K562 (cell line): ENCODE data around the gene MYO15A. TPM values are rescaled to one million over a fixed set of nuclear protein-coding genes. Genes with fewer than 3 reads are reported as not detected.

ENCODE experiments used
- ATAC-seq: fragments of 200-7000 bp; cut with Tn5 transposase; 3 replicates; pipeline ENCODE4 v1.9.1; 2020; ENCODE audit warnings: moderate library complexity
- BruUV-seq: library from RNA; stranded (reverse); fragments of 400-500 nt; replicated peaks from 2 replicates; lab custom pipeline; 2021; lab: Mats Ljungman, UMichigan
- CTCF ChIA-PET: fragments of 300-600 bp; formaldehyde crosslinking; extraction: SDS; loops from one replicate; lab custom pipeline; 2021; ENCODE audit warnings: low intra/inter-chr PET ratio; lab: Yijun Ruan, JAX
- POLR2A ChIA-PET: fragments of 300-600, 350-650 bp; sonication (Branson Sonifier 250); formaldehyde crosslinking; extraction: SDS; loops from one replicate; lab custom pipeline; 2021; ENCODE audit warnings: antibody characterized with exemption, inconsistent platforms; lab: Yijun Ruan, JAX
- DNase-seq, 4 experiments: peaks; one replicate each; pipeline versions ENCODE4 v3.0.0 to v3.0.0-alpha.2; 2011 to 2018; ENCODE audit warnings: low spot score in 3 of 4, mixed read lengths in 3 of 4; ENCODE audit errors: extremely low read depth in 1 of 4
- FAIRE-seq: peaks from 2 replicates; lab custom pipeline; 2011; peaks lifted over from hg19 to GRCh38; lab: Jason Lieb, UNC
- H2AFZ ChIP-seq: 2 replicates; pipeline ENCODE4 v1.6.0; 2011; ENCODE audit warnings: low read depth, low read length, control low read depth, inconsistent platforms
- H3K27ac ChIP-seq: fragments of 200-600 bp; 3 replicates; pipeline ENCODE4 v1.8.0; 2011; ENCODE audit warnings: low read depth, mild to moderate bottlenecking, control low read depth, inconsistent platforms, low read length, moderate library complexity, mixed read lengths; ENCODE audit errors: extremely low read depth
- H3K27me3 ChIP-seq, 2 experiments: fragments of 300-600 bp in 1 of 2; 2 replicates in 1 of 2; 3 replicates in 1 of 2; pipeline versions ENCODE4 v1.6.0 to v1.8.0; 2011; ENCODE audit warnings: inconsistent platforms in 2 of 2, low read length in 2 of 2, mild to moderate bottlenecking in 1 of 2, mixed read lengths in 1 of 2, moderate library complexity in 1 of 2; ENCODE audit not compliant: control insufficient read depth in 2 of 2, insufficient read depth in 2 of 2
- H3K36me3 ChIP-seq: fragments of 300-600 bp; 3 replicates; pipeline ENCODE4 v1.8.0; 2011; ENCODE audit warnings: mild to moderate bottlenecking, low read length, inconsistent platforms; ENCODE audit not compliant: control insufficient read depth, insufficient read depth
- H3K4me1 ChIP-seq, 2 experiments: fragments of 200-600 bp in 1 of 2; replicated peaks in 1 of 2; 2 replicates in 1 of 2; 3 replicates in 1 of 2; pipeline versions ENCODE4 v1.5.1 to v1.8.0; 2011; ENCODE audit warnings: inconsistent platforms in 2 of 2, low read length in 2 of 2, mild to moderate bottlenecking in 1 of 2, mixed read lengths in 1 of 2, moderate library complexity in 1 of 2; ENCODE audit not compliant: control insufficient read depth in 2 of 2, insufficient read depth in 2 of 2
- H3K4me2 ChIP-seq: 2 replicates; pipeline ENCODE4 v1.6.1; 2011; ENCODE audit warnings: low read length, control low read depth, inconsistent platforms, mixed read lengths; ENCODE audit not compliant: insufficient read depth
- H3K4me3 ChIP-seq: fragments of 200-600 bp; sonication (generic), shearing (Covaris generic); 2 replicates; pipeline ENCODE4 v1.5.1; 2016; ENCODE audit warnings: control low read depth, inconsistent platforms
- H3K79me2 ChIP-seq: fragments of 200-600 bp; 3 replicates; pipeline ENCODE4 v1.8.0; 2011; ENCODE audit warnings: low read length, inconsistent platforms; ENCODE audit not compliant: control insufficient read depth, insufficient read depth
- H3K9ac ChIP-seq, 2 experiments: 2 replicates each; pipeline versions ENCODE4 v1.6.0 to v1.6.1; 2011; ENCODE audit warnings: low read depth in 2 of 2, low read length in 2 of 2, control low read depth in 1 of 2, inconsistent platforms in 1 of 2, mild to moderate bottlenecking in 1 of 2, mixed read lengths in 1 of 2; ENCODE audit not compliant: insufficient read depth in 1 of 2
- H3K9me1 ChIP-seq: one replicate; pipeline ENCODE4 v1.6.0; 2011; ENCODE audit warnings: inconsistent platforms, mild to moderate bottlenecking, low read length, moderate library complexity; ENCODE audit not compliant: control insufficient read depth, insufficient read depth
- H3K9me3 ChIP-seq: replicated peaks from 2 replicates; pipeline ENCODE4 v1.5.1; 2011; ENCODE audit warnings: low read depth, low read length, inconsistent platforms; ENCODE audit not compliant: control insufficient read depth, insufficient read depth
- H4K20me1 ChIP-seq: replicated peaks from 2 replicates; pipeline ENCODE4 v1.6.1; 2011; ENCODE audit warnings: low read length, inconsistent platforms, mixed read lengths; ENCODE audit not compliant: control insufficient read depth, insufficient read depth
- CAMTA2 ChIP-seq: fragments of 250-450 bp; sonication (Bioruptor Pico); conservative IDR thresholded peaks from 2 replicates; pipeline ENCODE4 v1.5.1; 2022
- CHD2 ChIP-seq: IDR thresholded peaks from 2 replicates; pipeline ENCODE4 v1.6.1; 2011; ENCODE audit warnings: low read depth, low read length
- FIP1L1 ChIP-seq: fragments of 200-400 bp; formaldehyde crosslinking; IDR thresholded peaks from 2 replicates; pipeline ENCODE4 v1.6.1; 2018; ENCODE audit warnings: mild to moderate bottlenecking, low read depth, low read length; ENCODE audit not compliant: poor library complexity, severe bottlenecking
- HDGF ChIP-seq: fragments of 450-650 bp; IDR thresholded peaks from 2 replicates; pipeline ENCODE4 v1.6.1; 2016
- MBD2 ChIP-seq: sonication (generic); IDR thresholded peaks from 2 replicates; pipeline ENCODE4 v1.6.1; 2016; ENCODE audit warnings: low read depth, borderline replicate concordance
- PHTF2 ChIP-seq: fragments of 250-450 bp; sonication (Bioruptor Pico); IDR thresholded peaks from 2 replicates; pipeline ENCODE4 v1.5.0; 2021; ENCODE audit warnings: mild to moderate bottlenecking
- RBBP5 ChIP-seq: fragments of 200-600 bp; sonication (generic); IDR thresholded peaks from 2 replicates; pipeline ENCODE4 v1.6.1; 2012; ENCODE audit warnings: borderline replicate concordance, mild to moderate bottlenecking, low read length, control low read depth, inconsistent platforms; ENCODE audit not compliant: insufficient read depth, poor library complexity, severe bottlenecking
- SLC30A9 ChIP-seq: fragments of 250-450 bp; sonication (Bioruptor Pico); IDR thresholded peaks from 2 replicates; pipeline ENCODE4 v1.8.0; 2022; ENCODE audit warnings: mild to moderate bottlenecking, moderate library complexity
- SRSF1 ChIP-seq: fragments of 200-400 bp; formaldehyde crosslinking; IDR thresholded peaks from 2 replicates; pipeline ENCODE4 v1.6.1; 2017; ENCODE audit warnings: mild to moderate bottlenecking, low read depth, low read length, moderate library complexity
- XRCC5 ChIP-seq: fragments of 200-400 bp; formaldehyde crosslinking; IDR thresholded peaks from 2 replicates; pipeline ENCODE4 v1.6.1; 2017; ENCODE audit warnings: low read depth, mild to moderate bottlenecking, low read length
- ZNF224 ChIP-seq: sonication (generic); formaldehyde crosslinking; IDR thresholded peaks from 2 replicates; pipeline ENCODE4 v1.8.0; 2022; ENCODE audit warnings: mild to moderate bottlenecking, missing genetic modification reagents
- ZNF311 ChIP-seq: fragments of 250-450 bp; sonication (Bioruptor Pico); IDR thresholded peaks from 2 replicates; pipeline ENCODE4 v1.4.0; 2020; ENCODE audit warnings: mild to moderate bottlenecking, moderate library complexity
- ZNF77 ChIP-seq: fragments of 250-450 bp; sonication (Bioruptor Pico); IDR thresholded peaks from 2 replicates; pipeline ENCODE4 v1.5.0; 2020
- ZNF79 ChIP-seq: fragments of 250-450 bp; sonication (Bioruptor Pico); IDR thresholded peaks from 2 replicates; pipeline ENCODE4 v1.4.0; 2020; ENCODE audit warnings: low read depth, mild to moderate bottlenecking, moderate library complexity
- WGBS: fragments of 100-300 bp; shearing (Covaris generic); methylation state at CpG from one replicate; pipeline ENCODE4 v1.1.6; 2016; ENCODE audit warnings: low coverage, mixed read lengths; ENCODE audit not compliant: insufficient coverage; ENCODE audit errors: missing lambda C conversion rate; 5-methylcytosine and 5-hydroxymethylcytosine counted together
- in situ Hi-C: fragments of 300-500 bp; cut with MboI; formaldehyde crosslinking; loops from 4 replicates; pipeline ENCODE4 v1.15.0; 2018; ENCODE audit warnings: inconsistent platforms, mixed read lengths
- intact Hi-C: fragments of 100-400 bp; cut with micrococcal nuclease; formaldehyde crosslinking; loops from 2 replicates; pipeline ENCODE4 v1.14.2; 2022
- polyA plus RNA-seq, 8 experiments: library from polyadenylated mRNA; depleted of rRNA in 4 of 8; stranded (reverse) in 5 of 8; unstranded in 3 of 8; fragments of >200 nt; fragmentation: Nextera tagmentation in 2 of 8; fragmentation: Illumina TruSeq in 1 of 8; extraction: Ambion mirVana in 2 of 8; extraction: Trizol in 1 of 8; gene quantifications; 2 replicates each; pipeline versions ENCODE4 v1.2.1 to v1.2.3, GENCODE V29; 2011 to 2014; ENCODE audit warnings: inconsistent platforms in 1 of 8, missing spikeins in 1 of 8
- total RNA-seq, 7 experiments: library from RNA; depleted of rRNA in 6 of 7; stranded (reverse); fragments of >200 nt in 6 of 7; fragmentation: Illumina TruSeq in 2 of 7; extraction: Trizol in 2 of 7; gene quantifications; 2 replicates each; pipeline versions ENCODE4 v1.2.1 to v1.2.3, GENCODE V29; 2011 to 2021; ENCODE audit warnings: low replicate concordance in 1 of 7
- TF ChIP-seq, protein P1 (sequence below): fragments of 250-450 bp; sonication (Bioruptor Pico); IDR thresholded peaks from 2 replicates; pipeline ENCODE4 v1.5.0; 2021

The MYO15A gene
- total and polyA plus RNA-seq, 9 of the 15 experiments (the other 6 are each of a cell fraction or from before 2014, with no cell fraction given): 0.05 to 0.88 (median 0.14) TPM; not detected in 1

DNA sequence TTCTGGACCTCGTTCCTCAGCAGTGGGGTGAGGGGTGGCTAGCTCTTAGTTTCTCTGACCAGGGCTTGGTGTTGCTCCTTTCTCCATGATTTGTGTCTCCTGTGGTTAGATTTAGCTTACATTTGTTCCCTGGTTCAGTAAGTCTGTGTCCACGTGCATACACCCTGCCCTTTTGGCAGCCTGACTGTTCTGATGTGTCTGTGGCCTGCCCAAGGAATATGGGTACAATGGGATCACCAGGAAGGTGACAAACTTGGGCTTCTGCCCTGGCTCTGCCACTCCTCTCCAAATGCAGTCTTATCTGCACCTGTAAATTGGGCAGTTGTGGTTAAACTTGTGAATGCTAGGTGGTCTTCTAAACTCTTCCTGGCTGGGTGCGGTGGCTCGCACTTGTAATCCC is 92.6 kb downstream of the MYO15A start:
- FAIRE-seq: no peak
- ATAC-seq: no peak
- Histone ChIP-seq H4K20me1 (peaks cover 23% of the 10 kb centered on the region), H3K27me3 (no peaks in the 10 kb centered on the region), H3K79me2 (peaks cover 47% of the 10 kb centered on the region), H3K4me3 (no peak overlapping the region), H3K9ac (no peak overlapping the region), H3K4me2 (no peak overlapping the region), H2AFZ (no peak overlapping the region), H3K4me1 (no peaks in the 10 kb centered on the region; a peak in 1 of 5 replicates), H3K9me1 (peaks cover 3% of the 10 kb centered on the region), H3K27ac (no peak overlapping the region), H3K36me3 (peaks cover 72% of the 10 kb centered on the region), H3K9me3 (no peaks in the 10 kb centered on the region)
- CTCF ChIA-PET: no interaction called here
- TF ChIP-seq MBD2 (no peak), SLC30A9 (CRISPR knock-in tag) (no peak), PHTF2 (no peak), XRCC5 (no peak), ZNF79 (CRISPR knock-in tag) (no peak), ZNF77 (no peak), ZNF224 (CRISPR knock-in tag) (no peak)
- intact Hi-C loops (no loop called here), in situ Hi-C loops (loop anchor here (25.0 kb wide), 1 partner anchor 361 kb away; no protein-coding TSS in a partner anchor)
- no peak for DNase-seq
- 76% methylated on average over 4 of the region's 4 CpGs for WGBS
- POLR2A ChIA-PET: interaction anchor here (1.2 kb wide), 1 partner anchor 12 kb away, joined by 4 read pairs; no protein-coding TSS in a partner anchor
- BruUV-seq: no TSS peak

DNA sequence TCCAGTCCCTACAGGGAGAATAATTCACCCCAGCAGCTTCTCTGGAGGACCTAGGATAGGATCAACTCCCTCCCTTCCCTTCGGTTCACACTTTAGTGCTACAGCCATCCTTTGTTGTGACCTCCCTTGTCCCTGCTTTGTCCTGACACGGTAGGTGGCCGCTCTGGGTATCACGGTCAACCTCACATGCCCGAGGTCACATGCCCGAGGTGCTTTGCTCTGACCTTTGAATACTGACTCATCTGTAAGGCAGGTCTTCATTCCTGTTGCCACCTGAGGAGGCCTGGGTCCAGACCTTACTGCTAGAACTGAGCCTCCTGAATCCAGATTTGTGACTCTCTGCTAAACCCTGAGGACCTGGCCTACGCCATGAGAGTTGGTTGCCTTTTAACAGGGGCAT is 94.8 kb downstream of the MYO15A start:
- H3K27ac ChIP-seq: no peak overlapping the region
- no TSS peak for BruUV-seq
- H3K4me3 ChIP-seq: no peak overlapping the region
- H3K36me3 ChIP-seq: peaks cover 70% of the 10 kb centered on the region
- in situ Hi-C loops: loop anchor here (25.0 kb wide), 1 partner anchor 359 kb away; no protein-coding TSS in a partner anchor
- H3K27me3 ChIP-seq: no peaks in the 10 kb centered on the region
- peaks cover 3% of the 10 kb centered on the region for H3K9me1 ChIP-seq
- no peak for DNase-seq
- POLR2A ChIA-PET: interaction anchor here (0.6 to 1.3 kb wide), 3 partner anchors 8 to 69 kb away, joined by 3 to 5 read pairs (median 3); no protein-coding TSS in a partner anchor
- 95% methylated on average over 5 of the region's 7 CpGs for WGBS
- H4K20me1 ChIP-seq: peaks cover 23% of the 10 kb centered on the region
- CTCF ChIA-PET: no interaction called here
- no peak overlapping the region for H3K4me2 ChIP-seq
- H2AFZ ChIP-seq: no peak overlapping the region
- H3K4me1 ChIP-seq: no peaks in the 10 kb centered on the region; a peak in 1 of 5 replicates
- no peak overlapping the region for H3K9ac ChIP-seq
- intact Hi-C loops: no loop called here
- no peaks in the 10 kb centered on the region for H3K9me3 ChIP-seq
- FAIRE-seq: no peak
- H3K79me2 ChIP-seq: peaks cover 27% of the 10 kb centered on the region
- no peak for ATAC-seq
- TF ChIP-seq SRSF1 (no peak), CAMTA2 (CRISPR knock-in tag) (no peak), ZNF311 (CRISPR knock-in tag) (no peak), HDGF (no peak), RBBP5 (no peak), FIP1L1 (no peak), CHD2 (no peak)
- TF ChIP-seq, protein P1, sequence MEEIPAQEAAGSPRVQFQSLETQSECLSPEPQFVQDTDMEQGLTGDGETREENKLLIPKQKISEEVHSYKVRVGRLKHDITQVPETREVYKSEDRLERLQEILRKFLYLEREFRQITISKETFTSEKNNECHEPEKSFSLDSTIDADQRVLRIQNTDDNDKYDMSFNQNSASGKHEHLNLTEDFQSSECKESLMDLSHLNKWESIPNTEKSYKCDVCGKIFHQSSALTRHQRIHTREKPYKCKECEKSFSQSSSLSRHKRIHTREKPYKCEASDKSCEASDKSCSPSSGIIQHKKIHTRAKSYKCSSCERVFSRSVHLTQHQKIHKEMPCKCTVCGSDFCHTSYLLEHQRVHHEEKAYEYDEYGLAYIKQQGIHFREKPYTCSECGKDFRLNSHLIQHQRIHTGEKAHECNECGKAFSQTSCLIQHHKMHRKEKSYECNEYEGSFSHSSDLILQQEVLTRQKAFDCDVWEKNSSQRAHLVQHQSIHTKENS (CRISPR knock-in tag): no peak
